GM19023 (cell line): ENCODE results near the gene GBE1.
A peak's percentile ranks its signal among the peaks of the same experiment; 100 is the strongest.
"Not testable (repeated sequence)": the region's sequence is repeated elsewhere in the genome, so short reads cannot be mapped to it uniquely, and the experiment has no call there.

Experiments
- ATAC-seq: cut with Tn5 transposase; IDR thresholded peaks from one replicate; pipeline ENCODE4 v1.9.1; 2021; ENCODE audit warnings: mild to moderate bottlenecking, moderate library complexity; ENCODE audit not compliant: unreplicated experiment

Gene GBE1

DNA sequence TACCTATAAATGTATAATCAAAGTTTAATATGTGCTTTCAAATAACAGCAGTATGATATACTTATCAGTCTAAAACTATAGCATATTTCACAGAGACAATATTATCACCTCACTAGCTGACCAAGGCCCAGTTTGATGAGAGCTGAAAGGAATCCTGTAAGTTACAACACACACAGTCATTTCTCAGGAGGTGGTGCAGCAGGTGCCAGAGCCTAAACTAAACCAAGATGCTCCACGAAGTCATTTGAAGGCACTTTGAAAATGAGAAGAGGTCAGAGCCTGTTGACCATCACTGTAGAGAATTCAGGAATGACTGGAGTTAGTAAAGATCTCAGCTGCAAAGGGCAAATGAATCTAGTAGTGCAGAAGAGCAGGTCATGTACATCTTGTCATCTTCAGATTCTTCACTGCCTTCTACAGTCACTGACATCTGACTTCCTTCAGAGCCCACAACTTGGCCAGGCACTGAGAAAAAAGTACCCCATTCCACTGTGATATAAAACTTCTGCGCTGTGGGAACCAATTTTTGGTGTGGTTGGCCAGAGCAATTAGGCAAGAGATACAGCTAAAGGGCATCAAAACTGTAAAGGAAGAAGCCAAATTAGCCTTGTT, 7.9 kb downstream of the GBE1 start:
- peak; percentile 45 for ATAC-seq

DNA sequence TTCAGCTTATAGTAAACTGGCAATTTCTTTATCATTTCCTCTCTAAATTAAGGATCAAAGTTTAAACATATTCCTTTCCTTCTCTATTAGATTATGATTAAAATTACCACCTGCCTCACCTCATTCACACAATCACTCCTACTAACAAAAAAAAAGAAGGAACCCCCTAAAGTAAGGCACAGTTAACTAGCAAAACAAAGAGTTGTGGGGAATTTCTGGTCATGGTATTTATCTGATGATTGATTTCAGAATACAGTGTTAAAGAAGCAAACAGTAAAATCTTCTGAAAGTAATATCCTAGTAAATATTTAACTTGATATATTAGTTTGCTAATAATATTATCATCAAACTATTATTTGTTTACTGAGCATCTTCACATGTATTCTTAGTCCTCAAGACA, 8.8 kb downstream of the GBE1 start:
- ATAC-seq, result no peak

DNA sequence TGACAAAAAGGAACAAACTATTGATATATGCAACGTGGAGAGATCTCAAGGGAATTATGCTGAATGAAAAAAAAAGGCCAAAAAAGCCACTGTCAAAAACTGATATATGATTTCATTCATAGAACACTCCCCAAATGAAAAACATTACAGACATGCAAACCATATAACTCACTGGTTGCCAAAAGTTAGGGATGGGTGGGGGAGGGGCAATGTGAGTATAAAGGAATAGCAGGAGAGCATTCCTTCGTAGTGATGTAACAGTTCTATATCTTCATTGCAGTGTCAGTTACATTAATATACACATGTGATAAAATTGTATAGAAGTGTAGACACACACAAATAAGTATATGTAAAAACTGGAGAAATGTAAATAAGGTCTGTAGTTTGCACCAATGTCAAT, 12.2 kb downstream of the GBE1 start:
- no peak for ATAC-seq

DNA sequence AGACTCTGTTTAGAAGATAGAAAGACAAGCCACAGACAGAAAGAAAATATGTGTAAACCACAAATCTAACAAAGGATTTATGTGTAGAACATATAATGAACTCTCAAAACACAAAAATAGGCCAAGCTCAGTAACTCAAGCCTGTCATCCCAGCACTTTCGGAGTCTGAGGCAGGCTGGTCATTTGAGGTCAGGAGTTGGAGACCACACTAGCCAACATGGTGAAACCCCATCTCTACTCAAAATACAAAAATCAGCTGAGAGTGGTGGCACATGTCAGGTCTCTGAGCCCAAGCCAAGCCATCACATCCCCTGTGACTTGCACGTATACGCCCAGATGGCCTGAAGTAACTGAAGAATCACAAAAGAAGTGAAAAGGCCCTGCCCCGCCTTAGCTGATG, 14.2 kb downstream of the GBE1 start:
- ATAC-seq, result not testable (repeated sequence)

DNA sequence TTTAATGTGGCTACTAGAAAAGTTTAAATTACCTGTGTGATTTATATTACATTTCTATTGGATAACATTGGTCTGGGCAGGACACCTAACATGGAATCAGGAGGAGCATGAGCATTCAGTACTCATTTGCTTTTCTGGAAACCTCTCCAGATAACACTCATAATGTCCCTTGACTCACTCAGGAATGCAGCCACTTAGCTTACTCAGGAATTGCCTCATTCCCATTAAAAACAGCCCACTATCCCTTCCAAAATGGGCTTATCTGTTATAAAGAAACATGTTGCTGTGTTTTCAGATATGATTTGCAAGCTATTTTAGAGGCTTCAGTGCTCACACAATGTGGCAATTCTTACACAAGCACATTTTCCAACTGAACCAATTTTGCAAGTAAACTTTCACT, 17.1 kb downstream of the GBE1 start:
- no peak for ATAC-seq

DNA sequence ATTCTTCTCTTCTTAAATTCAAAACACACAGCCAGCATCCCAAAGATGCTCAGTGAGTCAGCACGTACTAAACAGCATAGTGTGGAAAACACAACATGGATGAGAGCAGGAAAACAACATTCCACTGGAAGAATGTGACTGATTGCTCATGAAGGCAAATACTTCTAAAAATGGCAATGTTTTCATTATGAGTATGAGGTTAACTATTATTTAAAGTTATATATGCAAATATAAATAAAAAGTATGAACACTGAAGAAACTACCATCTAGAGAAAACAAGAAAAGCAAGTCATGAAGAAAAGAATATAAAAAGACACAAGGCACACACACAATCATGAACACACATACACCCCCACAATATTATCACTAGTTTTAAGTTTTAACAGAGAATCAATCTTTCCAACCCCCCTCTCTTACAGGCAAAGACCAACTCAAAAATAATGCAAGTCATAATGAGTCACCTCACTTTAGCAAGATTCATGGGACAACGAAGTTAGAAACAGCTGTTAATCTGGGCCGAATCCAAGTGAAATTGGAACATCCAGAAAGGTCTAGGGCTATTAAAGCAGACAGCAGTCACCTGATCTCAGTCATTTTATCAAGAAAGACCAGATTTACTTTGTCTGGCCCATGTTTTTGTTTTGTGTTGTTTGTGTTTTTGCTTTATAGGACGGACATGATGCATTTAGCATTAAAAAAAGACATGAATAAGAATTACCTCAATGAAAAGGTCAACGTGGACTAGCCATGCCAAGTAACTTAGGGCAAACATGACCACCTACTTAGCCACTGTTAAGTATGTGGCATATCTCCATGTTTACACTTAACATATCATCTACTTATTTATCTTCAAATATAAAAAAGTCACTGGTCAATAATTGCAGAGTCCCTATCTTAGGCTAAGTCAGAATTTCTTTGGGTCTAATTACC, 18.1 kb downstream of the GBE1 start:
- no peak for ATAC-seq

DNA sequence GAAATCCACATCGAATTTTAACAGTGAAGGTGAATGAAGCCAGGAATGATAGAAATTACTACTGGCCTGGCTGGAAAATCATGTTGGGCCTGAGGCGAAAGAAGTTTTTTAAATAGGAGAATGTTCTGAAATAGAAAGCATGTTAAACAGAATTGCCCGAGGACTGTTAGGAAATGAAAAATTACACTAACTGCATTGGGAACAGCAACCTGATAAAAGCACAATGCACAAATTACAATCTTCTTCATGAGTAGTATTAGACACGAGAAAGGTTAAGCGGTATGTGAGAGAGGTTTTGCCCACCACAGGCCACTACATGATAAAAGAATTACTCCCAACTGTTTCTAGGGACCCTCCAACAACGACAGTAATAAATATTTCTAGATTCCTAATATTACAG, 18.9 kb downstream of the GBE1 start:
- ATAC-seq, result no peak

DNA sequence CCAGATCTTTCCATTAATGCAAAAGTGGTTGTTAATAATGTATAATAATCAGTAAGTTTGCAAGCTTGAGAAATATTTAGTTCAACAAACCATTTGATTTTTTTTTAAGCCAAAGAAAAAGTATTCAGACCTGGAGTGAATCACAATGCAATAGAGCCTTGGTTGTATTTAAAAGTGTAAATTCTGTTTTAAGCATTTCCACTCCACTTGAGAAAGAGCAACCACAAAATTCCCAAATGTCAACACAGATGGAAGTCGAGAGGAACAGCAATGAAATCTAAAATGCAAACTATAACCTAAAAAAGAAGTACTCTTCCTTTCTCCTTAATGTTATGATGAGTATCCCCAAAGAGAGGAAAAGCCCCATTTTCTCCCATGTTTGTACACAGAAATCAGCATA, 20.2 kb downstream of the GBE1 start:
- ATAC-seq, result no peak

DNA sequence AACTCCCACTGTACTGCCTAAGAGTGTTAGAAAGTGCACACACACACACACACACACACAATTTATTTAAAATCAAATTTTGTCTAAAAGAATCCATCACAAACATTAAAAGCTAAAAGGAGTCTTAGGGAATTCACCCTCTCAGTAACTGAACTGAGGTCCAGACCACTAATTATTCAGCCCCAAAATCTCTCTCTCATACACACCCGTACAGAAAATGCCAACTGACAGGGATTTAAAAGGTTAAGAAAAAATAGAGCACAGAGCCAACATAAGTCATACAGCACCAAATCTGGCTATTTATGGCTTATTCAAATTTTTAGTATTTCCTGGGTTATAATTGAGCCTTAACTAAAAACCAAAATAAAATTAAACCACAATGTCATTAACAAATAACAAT, 20.7 kb downstream of the GBE1 start:
- no peak for ATAC-seq

DNA sequence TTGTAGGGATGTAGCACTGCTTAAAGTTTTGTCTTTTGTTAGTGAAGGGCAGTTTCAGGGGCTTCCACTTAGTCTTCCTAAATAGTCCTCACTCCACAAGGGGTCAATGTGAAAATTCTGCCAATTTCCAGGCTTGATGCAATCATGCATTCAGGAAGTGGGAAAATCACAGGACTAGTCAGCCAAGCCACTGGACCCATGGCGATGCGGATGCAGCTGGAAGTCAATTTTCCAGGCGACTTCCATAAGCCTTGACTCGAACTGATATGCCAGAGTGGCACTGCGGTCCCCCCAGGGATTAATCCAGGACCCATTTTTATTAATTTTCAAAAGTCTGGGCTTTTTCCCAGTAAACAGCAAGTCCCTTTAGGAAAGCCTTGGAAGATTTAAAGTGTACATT, 26.1 kb downstream of the GBE1 start:
- ATAC-seq, result no peak

DNA sequence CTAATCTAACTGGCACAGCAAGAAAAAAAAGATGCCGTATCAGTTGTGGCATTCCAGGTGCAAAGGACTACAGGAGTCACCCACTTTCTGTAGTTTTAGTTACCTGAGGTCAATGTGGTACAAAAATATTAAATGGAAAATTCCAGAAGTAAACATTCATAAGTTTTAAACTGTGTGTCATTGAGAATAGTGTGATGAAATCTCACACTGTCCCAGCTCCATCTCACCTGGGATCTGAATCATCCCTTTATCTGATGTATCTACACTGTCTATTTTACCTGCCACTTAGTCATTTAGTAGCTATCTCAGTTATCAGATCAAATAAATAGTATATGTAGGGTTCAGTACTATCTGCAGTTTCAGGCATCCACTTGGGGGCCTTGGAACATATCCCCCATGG, 26.7 kb downstream of the GBE1 start:
- no peak for ATAC-seq

DNA sequence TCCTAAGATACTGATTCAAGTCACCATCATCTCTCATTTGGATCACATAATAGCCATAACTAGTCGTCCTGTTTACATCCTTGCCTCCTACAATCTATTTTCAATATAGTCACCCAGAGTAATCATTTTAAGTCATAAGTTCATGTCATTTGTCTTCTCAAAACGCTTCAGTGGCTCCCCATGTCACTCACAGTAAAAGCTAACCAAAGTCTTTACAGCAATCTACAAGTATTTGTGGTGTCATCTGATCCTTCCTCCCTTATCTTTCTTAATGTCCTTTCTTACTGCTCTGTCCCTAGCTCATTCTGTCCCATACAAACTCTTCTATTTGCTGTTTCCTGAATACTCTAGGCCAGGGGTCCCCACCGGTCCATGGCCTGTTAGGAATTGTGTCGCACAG, 28.8 kb downstream of the GBE1 start:
- no peak for ATAC-seq

DNA sequence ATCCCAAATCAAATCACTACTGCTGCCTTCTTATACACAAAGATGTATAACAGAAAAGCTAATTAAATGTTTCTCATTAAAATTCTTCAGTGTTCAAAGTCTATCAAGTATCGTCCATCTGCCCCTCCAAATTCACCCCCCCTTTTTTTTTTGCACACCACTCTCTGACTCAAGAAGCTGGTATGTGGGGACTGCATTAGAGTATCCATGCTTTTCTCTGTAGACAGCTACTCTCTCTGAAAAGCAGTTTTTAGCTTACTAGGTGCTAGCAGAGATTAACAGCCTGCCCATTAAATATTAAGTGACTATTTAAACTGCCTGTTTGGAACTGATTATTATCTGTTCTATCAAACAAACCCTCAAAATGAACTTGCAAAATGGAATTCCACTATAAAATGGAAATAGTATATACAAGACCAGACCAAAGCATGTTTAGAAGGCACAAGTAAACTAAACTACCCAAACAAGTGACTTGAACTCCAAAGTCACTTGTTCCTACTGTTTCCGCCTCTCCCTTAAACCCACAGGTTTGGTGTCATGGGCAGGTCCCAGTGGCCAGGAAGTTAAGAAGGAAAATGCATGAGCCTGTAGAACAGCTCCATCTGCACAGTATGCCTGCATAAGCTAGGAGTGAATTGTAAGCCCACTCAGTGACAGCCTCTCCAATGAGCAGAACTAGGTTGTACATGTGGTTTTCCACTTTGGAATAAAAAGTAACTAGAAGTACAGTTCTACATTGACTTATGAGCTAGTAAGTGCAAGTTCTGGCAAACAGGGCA, 32.5 kb downstream of the GBE1 start:
- ATAC-seq, result no peak

DNA sequence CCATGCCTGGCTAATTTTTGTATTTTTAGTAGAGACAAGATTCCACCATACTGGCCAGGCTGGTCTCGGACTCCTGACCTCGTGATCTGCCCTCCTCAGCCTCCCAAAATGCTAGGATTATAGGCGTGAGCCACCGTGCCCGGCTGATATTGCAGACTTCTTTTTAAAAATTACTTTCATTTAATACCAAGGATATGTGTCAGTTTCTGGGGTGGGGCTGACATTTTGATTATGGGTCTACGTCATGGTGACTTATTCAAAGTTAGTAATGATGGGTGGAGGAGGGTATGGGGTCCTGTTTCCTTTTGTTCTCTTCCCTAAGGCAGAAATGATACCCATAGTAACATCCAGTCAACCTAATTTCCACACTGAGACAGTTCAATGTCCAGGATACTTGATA, 34.7 kb downstream of the GBE1 start:
- no peak for ATAC-seq

DNA sequence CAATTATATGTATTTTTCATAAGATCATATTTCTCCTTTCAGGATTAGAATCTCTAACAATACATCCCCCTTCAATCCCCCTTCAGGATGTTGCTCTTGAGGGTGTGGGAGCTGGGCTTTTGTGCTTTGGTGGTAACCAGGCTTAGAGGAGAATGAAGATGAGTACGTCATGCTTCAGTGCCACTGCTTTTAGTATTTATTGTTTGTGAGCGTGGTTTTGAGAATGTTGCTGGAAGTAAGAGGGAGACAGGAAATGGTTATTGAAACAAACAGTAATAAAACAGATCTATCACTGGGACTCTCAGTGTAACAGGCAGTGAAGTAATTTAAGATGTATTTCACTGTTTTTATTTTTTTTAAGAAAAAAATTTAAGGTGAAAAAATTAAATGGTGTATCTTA, 35.3 kb downstream of the GBE1 start:
- ATAC-seq, result no peak

DNA sequence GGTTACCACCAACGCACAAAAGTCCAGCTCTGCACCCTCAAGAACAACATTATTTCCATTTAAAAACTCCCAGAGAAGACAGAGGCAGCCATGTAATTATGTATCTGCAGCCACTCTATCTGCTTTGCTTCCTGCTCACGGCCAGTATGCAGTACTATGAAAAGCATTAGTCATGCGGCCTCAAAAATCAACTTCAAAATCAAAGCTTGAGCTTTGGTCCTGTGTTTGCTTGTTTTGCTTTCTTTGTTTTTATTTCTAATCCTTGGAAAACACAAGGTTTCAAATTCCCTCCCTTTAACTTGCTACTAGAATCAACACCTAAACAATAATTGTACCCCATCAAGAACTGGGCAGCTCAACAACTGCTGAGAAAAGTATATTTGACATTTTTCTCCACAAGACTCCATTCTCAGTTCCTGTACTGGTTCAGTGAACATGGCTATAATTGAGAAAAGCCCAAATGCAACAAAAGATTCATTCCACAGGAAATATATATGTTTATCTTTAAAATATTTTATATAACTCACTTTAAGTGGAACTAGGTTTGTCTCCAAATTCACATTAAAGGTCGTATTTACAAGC, 37.6 kb downstream of the GBE1 start:
- ATAC-seq, result no peak

DNA sequence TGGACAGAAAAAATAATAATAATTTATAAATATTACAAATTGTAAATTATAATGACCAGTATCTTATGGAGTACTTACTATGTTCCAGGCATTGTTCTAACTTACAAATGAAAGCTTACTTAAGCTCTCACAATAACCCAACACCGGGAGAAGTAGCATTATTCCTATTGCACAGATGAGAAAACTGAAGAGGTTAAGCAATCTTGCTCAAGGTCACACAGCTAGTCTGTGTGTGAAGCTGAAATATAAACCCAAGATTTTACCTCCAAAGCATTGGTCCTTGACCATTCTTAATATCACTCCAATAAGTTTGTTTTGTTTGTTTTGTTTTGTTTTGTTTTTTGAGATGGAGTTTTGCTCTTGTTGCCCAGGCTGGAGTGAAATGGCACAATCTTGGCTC, 43.1 kb downstream of the GBE1 start:
- no peak for ATAC-seq

DNA sequence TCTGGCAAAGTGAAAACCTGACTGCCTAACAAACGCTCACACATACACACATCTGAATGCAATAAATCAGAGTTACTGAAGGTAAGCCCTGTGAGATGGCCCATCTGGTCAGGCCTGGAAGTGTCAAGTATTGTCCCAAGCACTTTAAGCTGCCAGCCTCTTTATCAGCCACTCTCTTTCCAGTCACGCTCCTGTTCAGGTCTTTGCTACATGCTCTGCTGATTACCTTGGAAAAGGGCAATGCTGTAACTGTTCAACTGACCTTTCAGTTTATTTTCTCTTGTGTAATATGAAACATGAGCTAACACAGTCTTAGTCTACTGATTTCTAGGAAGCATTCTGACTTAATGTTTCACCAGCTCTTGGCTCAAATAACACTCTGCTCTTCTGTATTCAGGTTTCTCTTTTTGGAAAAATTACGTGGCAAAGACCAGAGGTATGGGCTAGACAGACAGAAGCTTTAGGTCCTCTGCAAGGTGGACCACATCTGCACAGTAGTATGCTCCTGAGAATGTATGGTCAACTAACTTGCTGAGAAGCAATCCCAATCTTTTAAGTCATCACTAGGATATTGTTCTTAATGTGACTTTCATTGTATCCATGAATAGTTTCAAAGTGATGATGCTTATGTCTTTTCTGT, 44.5 kb downstream of the GBE1 start:
- ATAC-seq, result no peak

DNA sequence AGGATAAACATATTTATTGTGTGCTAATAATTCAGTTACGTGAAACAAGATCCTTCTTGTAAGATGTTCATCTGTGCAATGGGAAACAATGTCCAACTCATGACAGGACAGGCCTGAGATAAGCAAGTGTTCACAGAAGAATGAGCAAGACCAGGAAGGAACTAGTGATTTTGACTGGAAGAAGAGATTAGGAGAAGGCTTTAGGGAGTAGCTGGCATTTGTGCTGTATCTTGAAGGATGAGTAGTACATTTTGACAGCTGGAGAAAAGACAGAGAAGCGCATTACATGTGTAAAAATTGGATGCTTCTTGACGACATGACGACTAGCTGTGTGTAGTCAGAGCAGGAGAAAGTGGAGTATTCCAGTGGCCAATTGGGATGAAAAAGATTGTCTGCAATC, 48.4 kb downstream of the GBE1 start:
- no peak for ATAC-seq

DNA sequence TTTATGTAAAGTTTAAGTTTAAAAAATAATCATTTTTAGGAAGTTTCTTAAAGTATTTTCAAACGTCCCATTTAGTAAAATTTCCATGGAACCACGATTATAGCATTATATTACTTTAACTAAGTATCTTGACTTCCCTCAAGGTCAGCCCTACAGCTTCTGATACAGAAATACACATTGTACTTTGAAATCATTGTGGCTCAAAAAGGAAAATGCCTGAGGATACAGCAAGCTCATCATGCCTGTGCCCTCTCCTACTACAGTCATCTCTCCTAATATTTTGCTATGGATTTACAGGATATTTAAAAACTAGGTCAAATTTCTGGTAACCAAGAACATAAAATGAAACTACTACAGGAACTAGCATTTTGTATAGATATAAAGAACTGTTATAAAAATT, 51.8 kb downstream of the GBE1 start:
- no peak for ATAC-seq

DNA sequence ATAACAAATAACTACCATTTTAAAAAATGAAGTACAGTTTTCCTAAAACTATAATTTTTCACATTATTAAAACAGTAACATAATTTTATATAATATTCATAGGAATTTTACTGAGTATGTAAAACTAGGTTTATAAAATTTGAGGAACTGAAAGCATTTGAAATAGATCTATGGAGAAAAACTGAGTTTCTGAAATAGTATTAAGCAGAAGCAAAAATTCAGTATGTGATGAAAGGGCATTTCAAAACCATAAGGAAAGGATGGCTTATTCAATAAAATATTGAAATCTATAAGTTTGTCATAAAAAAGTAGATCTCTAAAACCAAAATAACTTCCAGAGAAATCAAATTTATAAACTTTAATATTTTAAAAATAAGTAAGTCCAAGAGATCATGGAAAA, 53.4 kb downstream of the GBE1 start:
- ATAC-seq, result no peak
